ENCODE results near the gene ZCWPW2.

ZCWPW2 gene

GRCh38 chr3:28349469-28350000 lies 1.0 kb downstream of the ZCWPW2 start:
- peaks cover 7% of the 10 kb centered on the region for H3K4me1 ChIP-seq (ENCODE audit: control insufficient read depth, insufficient read depth, low read length)
- H3K36me3 ChIP-seq (ENCODE audit: control insufficient read depth, insufficient read depth, low read length) = no peaks in the 10 kb centered on the region
- H3K27ac ChIP-seq (ENCODE audit: insufficient read depth, low read depth, low read length, poor library complexity, severe bottlenecking) = peak overlapping the region; percentile 93
- peak overlapping the region; percentile 56 for H3K4me3 ChIP-seq (ENCODE audit: insufficient read depth, low read depth, low read length)
- no peaks in the 10 kb centered on the region for H3K9me3 ChIP-seq (ENCODE audit: control insufficient read depth, low read length)
- H3K27me3 ChIP-seq (ENCODE audit: control insufficient read depth, insufficient read depth, low read length, poor library complexity, severe bottlenecking) = no peaks in the 10 kb centered on the region
- WGBS, 2 experiments = 51 to 54% methylated on average over 12 to 13 of the region's 13 CpGs

DNA sequence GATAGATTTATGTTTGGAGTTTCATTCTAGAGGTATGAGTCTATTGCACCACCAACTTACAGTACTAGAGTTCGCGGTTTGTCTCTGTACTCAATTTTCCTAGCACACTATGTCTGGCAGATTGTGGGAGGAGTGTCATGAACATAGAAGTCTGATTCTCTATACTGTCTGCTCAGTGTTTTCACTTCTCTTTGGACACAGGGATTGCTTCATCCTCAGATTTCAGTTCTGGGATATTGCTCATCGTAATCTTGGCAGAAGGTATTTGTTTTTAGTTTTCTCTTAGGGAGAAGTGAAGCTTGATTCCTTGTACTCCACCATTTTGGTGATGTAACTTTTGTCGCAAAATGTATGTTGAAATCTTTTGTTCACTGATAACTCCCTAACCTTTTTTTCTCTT lies 27.9 kb downstream of the ZCWPW2 start:
- 94 to 98% methylated on average over 3 of the region's 4 CpGs for WGBS, 2 experiments

GRCh38 chr3:28386049-28386448 lies 37.5 kb downstream of the ZCWPW2 start:
- Histone ChIP-seq H3K4me1 (ENCODE audit: control insufficient read depth, insufficient read depth, low read length) (no peaks in the 10 kb centered on the region), H3K9me3 (ENCODE audit: control insufficient read depth, low read length) (no peaks in the 10 kb centered on the region), H3K4me3 (ENCODE audit: insufficient read depth, low read depth, low read length) (no peak overlapping the region), H3K27ac (ENCODE audit: insufficient read depth, low read depth, low read length, poor library complexity, severe bottlenecking) (no peak overlapping the region), H3K36me3 (ENCODE audit: control insufficient read depth, insufficient read depth, low read length) (no peaks in the 10 kb centered on the region), H3K27me3 (ENCODE audit: control insufficient read depth, insufficient read depth, low read length, poor library complexity, severe bottlenecking) (no peaks in the 10 kb centered on the region)
- WGBS, 2 experiments = 93 to 97% methylated on average over 3 to 5 of the region's 5 CpGs

More for the DNA sequence above, 27.9 kb downstream of the ZCWPW2 start:
- Histone ChIP-seq H3K27ac (ENCODE audit: insufficient read depth, low read depth, low read length, poor library complexity, severe bottlenecking) (no peak overlapping the region), H3K9me3 (ENCODE audit: control insufficient read depth, low read length) (no peaks in the 10 kb centered on the region), H3K4me3 (ENCODE audit: insufficient read depth, low read depth, low read length) (no peak overlapping the region), H3K36me3 (ENCODE audit: control insufficient read depth, insufficient read depth, low read length) (no peaks in the 10 kb centered on the region), H3K4me1 (ENCODE audit: control insufficient read depth, insufficient read depth, low read length) (no peaks in the 10 kb centered on the region), H3K27me3 (ENCODE audit: control insufficient read depth, insufficient read depth, low read length, poor library complexity, severe bottlenecking) (no peaks in the 10 kb centered on the region)

- Histone ChIP-seq H3K27ac (ENCODE audit: insufficient read depth, low read depth, low read length, poor library complexity, severe bottlenecking) (no peak overlapping the region), H3K4me3 (ENCODE audit: insufficient read depth, low read depth, low read length) (no peak overlapping the region), H3K4me1 (ENCODE audit: control insufficient read depth, insufficient read depth, low read length) (no peaks in the 10 kb centered on the region), H3K36me3 (ENCODE audit: control insufficient read depth, insufficient read depth, low read length) (no peaks in the 10 kb centered on the region), H3K27me3 (ENCODE audit: control insufficient read depth, insufficient read depth, low read length, poor library complexity, severe bottlenecking) (no peaks in the 10 kb centered on the region), H3K9me3 (ENCODE audit: control insufficient read depth, low read length) (no peaks in the 10 kb centered on the region)
- WGBS, 2 experiments = 80 to 100% methylated on average over 1 of the region's 1 CpG
These were observed 40.5 kb downstream of the ZCWPW2 start for GRCh38 chr3:28388978-28389377.

GRCh38 chr3:28399206-28399605 lies 50.7 kb downstream of the ZCWPW2 start:
- Histone ChIP-seq H3K9me3 (ENCODE audit: control insufficient read depth, low read length) (peaks cover 2% of the 10 kb centered on the region), H3K36me3 (ENCODE audit: control insufficient read depth, insufficient read depth, low read length) (no peaks in the 10 kb centered on the region), H3K4me3 (ENCODE audit: insufficient read depth, low read depth, low read length) (no peak overlapping the region), H3K27ac (ENCODE audit: insufficient read depth, low read depth, low read length, poor library complexity, severe bottlenecking) (no peak overlapping the region), H3K27me3 (ENCODE audit: control insufficient read depth, insufficient read depth, low read length, poor library complexity, severe bottlenecking) (no peaks in the 10 kb centered on the region), H3K4me1 (ENCODE audit: control insufficient read depth, insufficient read depth, low read length) (no peaks in the 10 kb centered on the region)
- WGBS, 2 experiments = 87 to 94% methylated on average over 3 of the region's 3 CpGs

- Histone ChIP-seq H3K27ac (ENCODE audit: insufficient read depth, low read depth, low read length, poor library complexity, severe bottlenecking) (no peak overlapping the region), H3K36me3 (ENCODE audit: control insufficient read depth, insufficient read depth, low read length) (no peaks in the 10 kb centered on the region), H3K4me3 (ENCODE audit: insufficient read depth, low read depth, low read length) (no peak overlapping the region), H3K27me3 (ENCODE audit: control insufficient read depth, insufficient read depth, low read length, poor library complexity, severe bottlenecking) (no peaks in the 10 kb centered on the region), H3K9me3 (ENCODE audit: control insufficient read depth, low read length) (no peaks in the 10 kb centered on the region), H3K4me1 (ENCODE audit: control insufficient read depth, insufficient read depth, low read length) (no peaks in the 10 kb centered on the region)
- 89 to 100% methylated on average over 1 of the region's 1 CpG for WGBS, 2 experiments
These were observed 57.7 kb downstream of the ZCWPW2 start for GRCh38 chr3:28406241-28406640.

DNA sequence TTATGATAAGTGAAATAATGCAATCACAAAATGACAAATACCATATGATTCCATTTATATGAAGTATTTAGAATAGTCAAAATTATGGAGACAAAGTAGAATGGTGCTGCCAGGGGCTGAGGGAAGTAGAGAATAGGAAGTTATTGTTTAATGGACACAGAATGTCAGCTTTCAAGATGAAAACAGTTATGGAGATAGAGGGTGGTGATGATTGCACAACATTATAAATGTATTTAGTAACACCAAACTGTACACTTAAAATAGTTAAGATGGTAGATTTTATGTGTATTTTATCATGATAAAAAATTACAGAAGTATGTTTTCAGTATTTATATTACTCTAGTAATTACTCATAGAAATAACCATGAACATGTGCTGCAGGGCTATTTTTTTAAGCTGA lies 100.9 kb downstream of the ZCWPW2 start:
- H3K36me3 ChIP-seq (ENCODE audit: control insufficient read depth, insufficient read depth, low read length) = no peaks in the 10 kb centered on the region
- no peak overlapping the region for H3K27ac ChIP-seq (ENCODE audit: insufficient read depth, low read depth, low read length, poor library complexity, severe bottlenecking)
- no peaks in the 10 kb centered on the region for H3K27me3 ChIP-seq (ENCODE audit: control insufficient read depth, insufficient read depth, low read length, poor library complexity, severe bottlenecking)
- no peaks in the 10 kb centered on the region for H3K4me1 ChIP-seq (ENCODE audit: control insufficient read depth, insufficient read depth, low read length)
- H3K9me3 ChIP-seq (ENCODE audit: control insufficient read depth, low read length) = no peaks in the 10 kb centered on the region
- H3K4me3 ChIP-seq (ENCODE audit: insufficient read depth, low read depth, low read length) = no peak overlapping the region

DNA sequence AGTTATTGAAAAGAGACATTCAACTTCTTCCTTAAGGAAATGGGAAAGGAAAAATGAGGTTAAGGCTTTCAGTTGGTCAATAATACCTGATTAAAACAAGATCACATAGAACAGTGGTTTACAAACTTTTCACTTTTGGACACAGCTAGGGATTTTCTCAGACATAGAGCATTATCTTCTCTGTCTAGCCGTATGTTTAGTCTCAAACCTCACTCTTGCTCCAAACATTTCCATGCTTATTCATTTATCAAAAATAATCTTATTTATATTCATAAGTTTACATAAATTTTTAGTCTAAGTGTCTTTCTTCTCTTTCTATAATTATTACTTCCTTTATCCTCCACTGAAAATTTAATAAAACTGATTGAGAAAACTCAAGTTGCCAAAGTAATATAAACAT lies 114.3 kb downstream of the ZCWPW2 start:
- WGBS, 2 experiments = 36 to 41% methylated on average over 1 of the region's 1 CpG
- no peaks in the 10 kb centered on the region for H3K9me3 ChIP-seq (ENCODE audit: control insufficient read depth, low read length)
- H3K36me3 ChIP-seq (ENCODE audit: control insufficient read depth, insufficient read depth, low read length) = no peaks in the 10 kb centered on the region
- no peak overlapping the region for H3K4me3 ChIP-seq (ENCODE audit: insufficient read depth, low read depth, low read length)
- H3K4me1 ChIP-seq (ENCODE audit: control insufficient read depth, insufficient read depth, low read length) = no peaks in the 10 kb centered on the region
- no peaks in the 10 kb centered on the region for H3K27me3 ChIP-seq (ENCODE audit: control insufficient read depth, insufficient read depth, low read length, poor library complexity, severe bottlenecking)
- H3K27ac ChIP-seq (ENCODE audit: insufficient read depth, low read depth, low read length, poor library complexity, severe bottlenecking) = no peak overlapping the region

GRCh38 chr3:28467414-28467813 lies 118.9 kb downstream of the ZCWPW2 start:
- no peak overlapping the region for H3K4me3 ChIP-seq (ENCODE audit: insufficient read depth, low read depth, low read length)
- WGBS, 2 experiments = 87 to 93% methylated on average over 1 of the region's 1 CpG
- H3K4me1 ChIP-seq (ENCODE audit: control insufficient read depth, insufficient read depth, low read length) = no peaks in the 10 kb centered on the region
- no peak overlapping the region for H3K27ac ChIP-seq (ENCODE audit: insufficient read depth, low read depth, low read length, poor library complexity, severe bottlenecking)
- H3K36me3 ChIP-seq (ENCODE audit: control insufficient read depth, insufficient read depth, low read length) = no peaks in the 10 kb centered on the region
- no peaks in the 10 kb centered on the region for H3K9me3 ChIP-seq (ENCODE audit: control insufficient read depth, low read length)
- no peaks in the 10 kb centered on the region for H3K27me3 ChIP-seq (ENCODE audit: control insufficient read depth, insufficient read depth, low read length, poor library complexity, severe bottlenecking)

DNA sequence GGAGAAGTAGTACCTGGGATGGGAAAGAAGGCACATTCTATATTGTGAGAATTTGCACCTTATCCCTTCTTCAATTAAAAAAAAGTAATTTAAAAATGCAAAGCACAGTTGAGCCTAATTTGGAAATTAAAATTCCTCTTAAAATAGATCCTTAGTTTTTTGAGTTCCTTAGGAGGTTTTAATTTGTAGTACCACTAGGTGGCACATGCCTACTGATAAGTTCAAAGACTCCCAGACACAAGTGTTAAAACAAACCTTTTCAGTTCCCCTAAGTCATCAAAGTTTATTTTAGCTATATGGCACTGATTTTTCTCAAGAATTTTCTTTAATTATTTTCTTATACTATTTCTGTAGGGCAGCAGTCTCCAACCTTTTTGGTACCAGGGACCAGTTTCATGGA lies 127.7 kb downstream of the ZCWPW2 start:
- H3K4me1 ChIP-seq (ENCODE audit: control insufficient read depth, insufficient read depth, low read length) = no peaks in the 10 kb centered on the region
- no peak overlapping the region for H3K4me3 ChIP-seq (ENCODE audit: insufficient read depth, low read depth, low read length)
- H3K9me3 ChIP-seq (ENCODE audit: control insufficient read depth, low read length) = no peaks in the 10 kb centered on the region
- H3K27me3 ChIP-seq (ENCODE audit: control insufficient read depth, insufficient read depth, low read length, poor library complexity, severe bottlenecking) = no peaks in the 10 kb centered on the region
- no peaks in the 10 kb centered on the region for H3K36me3 ChIP-seq (ENCODE audit: control insufficient read depth, insufficient read depth, low read length)
- no peak overlapping the region for H3K27ac ChIP-seq (ENCODE audit: insufficient read depth, low read depth, low read length, poor library complexity, severe bottlenecking)

DNA sequence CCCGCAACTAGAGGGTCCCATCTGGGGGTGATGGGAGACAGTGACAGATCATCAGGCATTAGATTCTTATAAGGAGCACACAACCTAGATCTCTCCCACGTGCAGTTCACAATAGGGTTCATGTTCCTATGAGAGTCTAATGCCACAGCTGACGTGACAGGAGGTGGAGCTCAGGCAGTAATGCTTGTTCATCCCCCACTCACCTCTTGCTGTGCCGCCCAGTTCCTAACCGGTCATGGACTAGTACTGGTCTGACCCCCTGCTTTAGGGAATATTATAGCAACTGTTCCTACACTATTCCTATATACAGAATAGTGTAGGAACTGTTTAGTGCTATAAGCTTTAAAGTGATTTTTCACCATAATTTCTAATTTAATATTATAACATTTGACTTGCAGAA lies 128.2 kb downstream of the ZCWPW2 start:
- no peaks in the 10 kb centered on the region for H3K27me3 ChIP-seq (ENCODE audit: control insufficient read depth, insufficient read depth, low read length, poor library complexity, severe bottlenecking)
- 79% methylated on average over 5 of the region's 5 CpGs for WGBS, 2 experiments
- no peak overlapping the region for H3K27ac ChIP-seq (ENCODE audit: insufficient read depth, low read depth, low read length, poor library complexity, severe bottlenecking)
- no peaks in the 10 kb centered on the region for H3K9me3 ChIP-seq (ENCODE audit: control insufficient read depth, low read length)
- H3K36me3 ChIP-seq (ENCODE audit: control insufficient read depth, insufficient read depth, low read length) = no peaks in the 10 kb centered on the region
- H3K4me3 ChIP-seq (ENCODE audit: insufficient read depth, low read depth, low read length) = no peak overlapping the region
- H3K4me1 ChIP-seq (ENCODE audit: control insufficient read depth, insufficient read depth, low read length) = no peaks in the 10 kb centered on the region
